Measurements from ENCODE around the gene SIRT7. TPM values are rescaled to one million over a fixed set of nuclear protein-coding genes. Genes with fewer than 3 reads are reported as not detected.
A peak's percentile ranks its signal among the peaks of the same experiment; 100 is the strongest.
"Not testable (repeated sequence)": the region's sequence is repeated elsewhere in the genome, so short reads cannot be mapped to it uniquely, and the experiment has no call there.

SIRT7 gene
- total RNA-seq, 1 donor from 2014 or later, result 20.9 TPM

DNA sequence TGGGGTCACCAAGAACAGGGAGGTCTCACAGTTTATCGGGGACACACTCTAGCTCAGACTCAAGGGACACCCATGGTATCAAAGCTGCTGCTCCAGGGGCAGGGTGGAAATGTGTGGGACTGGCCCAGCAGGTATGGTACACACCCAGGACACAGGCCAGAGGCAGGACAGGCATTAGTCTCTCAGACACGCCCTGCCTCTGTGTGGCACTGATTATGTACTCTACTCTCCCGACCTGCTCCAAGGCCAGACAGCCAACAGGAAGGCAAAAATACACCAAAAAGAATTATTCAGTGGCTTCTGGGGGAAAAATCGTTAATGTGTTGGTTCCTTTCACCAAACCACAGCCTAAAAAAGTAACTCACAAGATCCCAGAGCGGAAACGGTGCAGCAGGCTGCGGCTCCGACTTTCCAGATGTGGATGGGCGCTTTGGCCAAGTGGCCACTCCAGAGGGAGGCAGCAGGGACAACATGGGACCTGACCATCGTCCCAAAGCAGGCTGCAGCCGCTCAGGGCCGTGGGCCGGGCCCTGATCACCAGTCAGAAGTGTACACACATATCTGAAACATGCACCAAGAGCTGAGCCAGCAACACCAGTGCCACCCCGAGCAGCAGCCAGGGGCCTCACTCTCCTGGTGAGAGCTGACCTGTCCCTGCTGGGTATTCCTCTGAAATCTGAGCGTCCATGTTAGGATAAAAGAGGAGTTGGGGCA, 1.0 kb upstream of the SIRT7 start:
- H3K27ac Mint-ChIP-seq (ENCODE audit: unreplicated experiment), result peak overlapping the region; percentile 44
- no peak for DNase-seq (ENCODE audit: extremely low spot score, unreplicated experiment)
- peaks cover 7% of the 10 kb centered on the region for H3K36me3 Mint-ChIP-seq (ENCODE audit: unreplicated experiment)
- no peak overlapping the region for H3K4me3 Mint-ChIP-seq (ENCODE audit: unreplicated experiment)
- no peaks in the 10 kb centered on the region for H3K9me3 Mint-ChIP-seq (ENCODE audit: unreplicated experiment)
- TF ChIP-seq, protein P1, sequence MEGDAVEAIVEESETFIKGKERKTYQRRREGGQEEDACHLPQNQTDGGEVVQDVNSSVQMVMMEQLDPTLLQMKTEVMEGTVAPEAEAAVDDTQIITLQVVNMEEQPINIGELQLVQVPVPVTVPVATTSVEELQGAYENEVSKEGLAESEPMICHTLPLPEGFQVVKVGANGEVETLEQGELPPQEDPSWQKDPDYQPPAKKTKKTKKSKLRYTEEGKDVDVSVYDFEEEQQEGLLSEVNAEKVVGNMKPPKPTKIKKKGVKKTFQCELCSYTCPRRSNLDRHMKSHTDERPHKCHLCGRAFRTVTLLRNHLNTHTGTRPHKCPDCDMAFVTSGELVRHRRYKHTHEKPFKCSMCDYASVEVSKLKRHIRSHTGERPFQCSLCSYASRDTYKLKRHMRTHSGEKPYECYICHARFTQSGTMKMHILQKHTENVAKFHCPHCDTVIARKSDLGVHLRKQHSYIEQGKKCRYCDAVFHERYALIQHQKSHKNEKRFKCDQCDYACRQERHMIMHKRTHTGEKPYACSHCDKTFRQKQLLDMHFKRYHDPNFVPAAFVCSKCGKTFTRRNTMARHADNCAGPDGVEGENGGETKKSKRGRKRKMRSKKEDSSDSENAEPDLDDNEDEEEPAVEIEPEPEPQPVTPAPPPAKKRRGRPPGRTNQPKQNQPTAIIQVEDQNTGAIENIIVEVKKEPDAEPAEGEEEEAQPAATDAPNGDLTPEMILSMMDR (IDR thresholded peaks at IDR 0.05), result no peak
- H3K4me1 Mint-ChIP-seq (ENCODE audit: unreplicated experiment), result peaks cover 21% of the 10 kb centered on the region
- H3K27me3 Mint-ChIP-seq (ENCODE audit: unreplicated experiment), result no peaks in the 10 kb centered on the region

DNA sequence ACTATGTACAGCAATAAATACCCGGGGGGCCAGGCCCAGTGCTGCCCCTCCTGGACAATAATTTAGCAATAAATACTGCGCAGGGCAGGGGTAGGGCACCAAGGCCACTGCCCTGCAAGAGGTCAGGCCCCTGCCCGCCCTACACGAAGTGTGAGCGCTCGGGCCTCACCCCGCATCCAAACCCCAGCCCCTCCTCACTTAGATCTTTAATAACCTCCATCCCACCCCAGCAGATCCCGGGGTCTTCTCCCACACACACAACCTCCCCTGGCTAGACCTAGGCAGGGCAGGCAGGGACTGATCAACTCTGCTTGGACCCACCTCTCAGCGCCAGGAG, 325 bp upstream of the SIRT7 start:
- Mint-ChIP-seq H3K4me1 (ENCODE audit: unreplicated experiment) (peaks cover 17% of the 10 kb centered on the region), H3K27ac (ENCODE audit: unreplicated experiment) (peak overlapping the region; percentile 60), H3K4me3 (ENCODE audit: unreplicated experiment) (peak overlapping the region; percentile 80)
- TF ChIP-seq, protein P1 (IDR thresholded peaks at IDR 0.05), result peak; percentile 21
- DNase-seq (ENCODE audit: extremely low spot score, unreplicated experiment); H3K36me3 Mint-ChIP-seq (ENCODE audit: unreplicated experiment); H3K9me3 Mint-ChIP-seq (ENCODE audit: unreplicated experiment); H3K27me3 Mint-ChIP-seq (ENCODE audit: unreplicated experiment): not testable (repeated sequence)

DNA sequence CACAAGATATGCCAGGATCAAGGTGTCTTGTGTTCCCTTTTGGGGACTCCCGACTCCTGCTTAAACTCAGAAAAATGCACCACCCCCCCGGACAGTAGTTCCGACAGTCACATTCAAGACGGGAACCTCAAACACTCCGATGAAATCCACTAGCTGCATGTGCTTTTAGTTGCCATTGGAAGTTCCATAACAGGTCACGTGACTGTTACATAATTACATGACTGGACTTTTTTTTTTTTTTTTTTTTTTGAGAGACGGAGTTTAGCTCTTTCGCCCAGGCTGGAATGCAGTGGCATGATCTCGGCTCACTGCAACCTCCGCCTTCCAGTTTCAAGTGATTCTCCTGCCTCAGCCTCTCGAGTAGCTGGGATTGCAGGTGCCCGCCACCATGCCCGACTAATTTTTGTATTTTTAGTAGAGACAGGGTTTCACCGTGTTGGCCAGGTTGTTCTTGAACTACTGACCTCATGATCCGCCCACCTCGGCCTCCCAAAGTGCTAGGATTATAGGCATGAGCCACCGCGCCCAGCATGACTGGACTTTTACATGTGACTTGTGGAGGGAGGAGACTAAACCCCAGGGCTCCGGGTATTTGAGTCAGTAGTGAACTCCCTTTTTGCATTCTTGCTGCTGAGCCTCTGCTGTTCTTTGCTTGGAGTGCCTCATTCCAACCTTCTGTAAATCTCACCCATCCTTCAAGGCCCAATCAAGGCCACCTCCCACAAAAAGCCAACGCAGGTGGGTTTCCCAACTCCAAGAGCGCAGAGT, 1.6 kb downstream of the SIRT7 start:
- Mint-ChIP-seq H3K36me3 (ENCODE audit: unreplicated experiment) (peaks cover 16% of the 10 kb centered on the region), H3K27me3 (ENCODE audit: unreplicated experiment) (no peaks in the 10 kb centered on the region), H3K9me3 (ENCODE audit: unreplicated experiment) (no peaks in the 10 kb centered on the region), H3K4me3 (ENCODE audit: unreplicated experiment) (peak overlapping the region; percentile 70), H3K4me1 (ENCODE audit: unreplicated experiment) (peaks cover 12% of the 10 kb centered on the region), H3K27ac (ENCODE audit: unreplicated experiment) (peak overlapping the region; percentile 50)
- DNase-seq (ENCODE audit: extremely low spot score, unreplicated experiment), result no peak
- TF ChIP-seq, protein P1 (IDR thresholded peaks at IDR 0.05), result no peak

DNA sequence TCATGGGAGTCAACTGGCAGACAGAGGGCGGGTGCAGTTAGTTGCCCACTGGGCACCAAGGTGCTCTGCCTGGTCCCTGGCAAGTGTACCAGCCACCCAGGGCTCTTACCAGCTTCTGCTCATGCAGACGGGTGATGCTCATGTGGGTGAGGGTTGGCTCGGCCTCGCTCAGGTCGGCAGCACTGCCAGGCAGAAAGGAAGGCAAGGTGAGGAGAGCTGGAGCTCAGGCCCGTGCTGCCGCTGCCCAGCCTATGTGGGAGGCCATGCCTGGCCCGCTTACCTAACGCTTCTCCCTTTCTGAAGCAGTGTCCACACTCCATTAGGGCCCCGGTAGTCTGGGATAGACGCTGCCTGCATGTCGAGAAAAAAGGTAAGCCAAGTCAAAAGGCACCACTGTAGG, 2.6 kb downstream of the SIRT7 start:
- Mint-ChIP-seq H3K4me1 (ENCODE audit: unreplicated experiment) (peaks cover 12% of the 10 kb centered on the region), H3K27ac (ENCODE audit: unreplicated experiment) (no peak overlapping the region), H3K27me3 (ENCODE audit: unreplicated experiment) (no peaks in the 10 kb centered on the region), H3K36me3 (ENCODE audit: unreplicated experiment) (peaks cover 15% of the 10 kb centered on the region), H3K4me3 (ENCODE audit: unreplicated experiment) (no peak overlapping the region), H3K9me3 (ENCODE audit: unreplicated experiment) (no peaks in the 10 kb centered on the region)
- TF ChIP-seq, protein P1 (IDR thresholded peaks at IDR 0.05), result no peak
- DNase-seq (ENCODE audit: extremely low spot score, unreplicated experiment), result no peak

DNA sequence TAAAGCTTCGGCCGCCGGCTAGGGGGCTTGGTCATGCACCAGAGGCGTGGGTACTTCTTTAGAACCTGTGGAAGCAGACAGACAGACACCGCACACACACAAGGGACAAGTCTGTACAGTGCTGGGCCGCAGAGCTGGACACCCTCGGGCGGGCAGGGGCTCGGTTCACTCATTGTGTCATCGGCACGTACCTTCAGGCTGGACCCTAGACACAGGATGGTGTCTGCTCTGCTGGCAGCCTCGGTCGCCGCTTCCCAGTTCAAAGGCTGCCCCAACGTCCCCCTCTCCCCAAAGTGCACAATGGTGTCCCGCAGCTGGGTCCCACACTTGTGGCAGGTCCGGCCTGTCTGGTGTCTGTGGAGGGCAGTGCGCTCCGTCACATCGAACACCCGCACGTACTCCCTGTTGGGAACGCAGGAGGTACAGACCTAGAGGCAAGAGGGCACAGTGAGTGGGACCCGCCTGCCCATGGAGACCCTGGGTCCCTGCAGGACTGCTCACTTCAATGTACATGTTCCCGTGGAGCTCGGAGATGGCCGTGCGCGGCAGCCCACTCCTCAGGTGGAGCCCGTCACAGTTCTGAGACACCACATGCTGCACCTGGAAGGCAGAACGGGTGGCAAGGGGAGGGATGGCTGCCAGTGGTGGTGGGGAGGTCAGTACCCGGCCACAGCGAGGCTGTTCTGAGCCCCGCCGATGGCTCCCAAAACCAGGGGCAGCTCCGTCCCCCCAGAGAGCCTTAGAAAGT, 3.7 kb downstream of the SIRT7 start:
- H3K27me3 Mint-ChIP-seq (ENCODE audit: unreplicated experiment), result no peaks in the 10 kb centered on the region
- H3K9me3 Mint-ChIP-seq (ENCODE audit: unreplicated experiment), result no peaks in the 10 kb centered on the region
- peaks cover 18% of the 10 kb centered on the region for H3K4me1 Mint-ChIP-seq (ENCODE audit: unreplicated experiment)
- TF ChIP-seq, protein P1 (IDR thresholded peaks at IDR 0.05), result no peak
- no peak overlapping the region for H3K4me3 Mint-ChIP-seq (ENCODE audit: unreplicated experiment)
- no peak overlapping the region for H3K27ac Mint-ChIP-seq (ENCODE audit: unreplicated experiment)
- DNase-seq (ENCODE audit: extremely low spot score, unreplicated experiment), result no peak
- peaks cover 15% of the 10 kb centered on the region for H3K36me3 Mint-ChIP-seq (ENCODE audit: unreplicated experiment)
